ENCODE data around the gene FBXO44.

- TF ChIP-seq CTCF (IDR thresholded peaks at IDR 0.05) (no peak), POLR2A (IDR thresholded peaks at IDR 0.05) (no peak)
These were observed 53.1 kb downstream of the FBXO44 start for GRCh38 chr1:11707621-11708276.

All from adrenal gland (tissue), 5 donors.